HG03457 (cell line): ENCODE results near the gene FRMD5.

Experiments used
- ATAC-seq: cut with Tn5 transposase; IDR thresholded peaks from one replicate; pipeline ENCODE4 v1.9.1; 2021; ENCODE audit warnings: moderate number of reproducible peaks; ENCODE audit not compliant: unreplicated experiment

Gene FRMD5

GRCh38 chr15:44163370-44163769 lies 31.7 kb downstream of the FRMD5 start:
- ATAC-seq = no peak

- no peak for ATAC-seq
These were observed 34.3 kb downstream of the FRMD5 start for GRCh38 chr15:44160796-44161195.

GRCh38 chr15:44159492-44159891 lies 35.6 kb downstream of the FRMD5 start:
- no peak for ATAC-seq

- no peak for ATAC-seq
These were observed 37.0 kb downstream of the FRMD5 start for GRCh38 chr15:44158111-44158510.

- ATAC-seq = no peak
These were observed 37.4 kb downstream of the FRMD5 start for GRCh38 chr15:44157679-44158078.

GRCh38 chr15:44153352-44153751 lies 41.7 kb downstream of the FRMD5 start:
- no peak for ATAC-seq

- ATAC-seq = no peak
These were observed 45.8 kb downstream of the FRMD5 start for GRCh38 chr15:44149224-44149623.

GRCh38 chr15:44148580-44148979 lies 46.5 kb downstream of the FRMD5 start:
- no peak for ATAC-seq

- ATAC-seq = no peak
These were observed 47.4 kb downstream of the FRMD5 start for GRCh38 chr15:44147636-44148035.

- no peak for ATAC-seq
These were observed 49.6 kb downstream of the FRMD5 start for GRCh38 chr15:44145495-44145894.

GRCh38 chr15:44144992-44145391 lies 50.1 kb downstream of the FRMD5 start:
- no peak for ATAC-seq

- no peak for ATAC-seq
These were observed 50.9 kb downstream of the FRMD5 start for GRCh38 chr15:44144184-44144583.

- ATAC-seq = no peak
These were observed 57.3 kb downstream of the FRMD5 start for GRCh38 chr15:44137750-44138149.

- ATAC-seq = no peak
These were observed 58.0 kb downstream of the FRMD5 start for GRCh38 chr15:44136991-44137477.

- no peak for ATAC-seq
These were observed 63.0 kb downstream of the FRMD5 start for GRCh38 chr15:44132057-44132456.

- ATAC-seq = no peak
These were observed 64.3 kb downstream of the FRMD5 start for GRCh38 chr15:44130778-44131177.

GRCh38 chr15:44129911-44130310 lies 65.2 kb downstream of the FRMD5 start:
- ATAC-seq = no peak

GRCh38 chr15:44128443-44128842 lies 66.6 kb downstream of the FRMD5 start:
- ATAC-seq = no peak

- ATAC-seq = no peak
These were observed 69.2 kb downstream of the FRMD5 start for GRCh38 chr15:44125879-44126278.

GRCh38 chr15:44102675-44103254 lies 92.3 kb downstream of the FRMD5 start:
- no peak for ATAC-seq

- no peak for ATAC-seq
These were observed 93.1 kb downstream of the FRMD5 start for GRCh38 chr15:44101944-44102343.

- no peak for ATAC-seq
These were observed 93.8 kb downstream of the FRMD5 start for GRCh38 chr15:44101286-44101685.

- ATAC-seq = no peak
These were observed 95.4 kb downstream of the FRMD5 start for GRCh38 chr15:44099671-44100070.
